SK-N-SH treated with all-trans-retinoic acid at 6 μM for 48 hours (cell line): ENCODE measurements around the gene CCDC77.

Source experiments
- ATAC-seq: fragments of 200-7000 bp; cut with Tn5 transposase; 3 replicates; pipeline ENCODE4 v1.9.1; 2020; ENCODE audit warnings: mild to moderate bottlenecking, moderate library complexity
- ARNTL ChIP-seq: fragments of 450-650 bp; formaldehyde crosslinking; IDR thresholded peaks from 2 replicates; pipeline ENCODE4 v1.5.0; 2020; ENCODE audit warnings: low read depth, mild to moderate bottlenecking, moderate library complexity, borderline replicate concordance
- BACH2 ChIP-seq: fragments of 250-450 bp; sonication (Bioruptor Pico); IDR thresholded peaks from 2 replicates; pipeline ENCODE4 v1.9.0; 2021; ENCODE audit warnings: mild to moderate bottlenecking, borderline replicate concordance
- CSDC2 ChIP-seq: fragments of 250-450 bp; sonication (Bioruptor Pico); IDR thresholded peaks from 2 replicates; pipeline ENCODE4 v1.5.0; 2020; ENCODE audit warnings: mild to moderate bottlenecking, moderate library complexity
- GLIS3 ChIP-seq: fragments of 250-450 bp; sonication (Bioruptor Pico); IDR thresholded peaks from 2 replicates; pipeline ENCODE4 v1.5.0; 2020; ENCODE audit warnings: mild to moderate bottlenecking, moderate library complexity
- ISL1 ChIP-seq: fragments of 250-450 bp; sonication (Bioruptor Pico); IDR thresholded peaks from 2 replicates; pipeline ENCODE4 v2.1.2; 2022; ENCODE audit warnings: mild to moderate bottlenecking, moderate library complexity
- OSR1 ChIP-seq: fragments of 250-450 bp; sonication (Bioruptor Pico); IDR thresholded peaks from 2 replicates; pipeline ENCODE4 v1.8.0; 2022; ENCODE audit warnings: moderate library complexity, mild to moderate bottlenecking, inconsistent platforms
- PATZ1 ChIP-seq: fragments of 250-450 bp; sonication (Bioruptor Pico); IDR thresholded peaks from 2 replicates; pipeline ENCODE4 v1.8.0; 2020; ENCODE audit warnings: mild to moderate bottlenecking, moderate library complexity, borderline replicate concordance
- POU6F1 ChIP-seq: fragments of 250-450 bp; sonication (Bioruptor Pico); IDR thresholded peaks from 2 replicates; pipeline ENCODE4 v1.8.0; 2021; ENCODE audit warnings: low read depth, mild to moderate bottlenecking, moderate library complexity, borderline replicate concordance
- PPARA ChIP-seq: fragments of 250-450 bp; sonication (Bioruptor Pico); IDR thresholded peaks from 2 replicates; pipeline ENCODE4 v1.5.0; 2020; ENCODE audit warnings: mild to moderate bottlenecking, borderline replicate concordance
- RARB ChIP-seq: fragments of 250-450 bp; sonication (Bioruptor Pico); IDR thresholded peaks from 2 replicates; pipeline ENCODE4 v1.8.0; 2021; ENCODE audit warnings: mild to moderate bottlenecking, moderate library complexity
- SNAI2 ChIP-seq: fragments of 250-450 bp; sonication (Bioruptor Pico); IDR thresholded peaks from 2 replicates; pipeline ENCODE4 v1.5.0; 2020; ENCODE audit warnings: mild to moderate bottlenecking, moderate library complexity
- TCF4 ChIP-seq: fragments of 250-450 bp; sonication (Bioruptor Pico); IDR thresholded peaks from 2 replicates; pipeline ENCODE4 v1.8.0; 2021; ENCODE audit warnings: mild to moderate bottlenecking, moderate library complexity, borderline replicate concordance
- ZC3H10 ChIP-seq: fragments of 250-450 bp; sonication (Bioruptor Pico); IDR thresholded peaks from 2 replicates; pipeline ENCODE4 v1.5.1; 2021; ENCODE audit warnings: mild to moderate bottlenecking, moderate library complexity
- ZFP30 ChIP-seq: fragments of 450-650 bp; formaldehyde crosslinking; IDR thresholded peaks from 2 replicates; pipeline ENCODE4 v1.5.0; 2022; ENCODE audit warnings: mild to moderate bottlenecking, moderate library complexity
- ZNF565 ChIP-seq: fragments of 450-650 bp; formaldehyde crosslinking; conservative IDR thresholded peaks from 2 replicates; pipeline ENCODE4 v1.5.0; 2020; ENCODE audit warnings: low read depth, mild to moderate bottlenecking, moderate library complexity
- ZNF70 ChIP-seq: fragments of 450-650 bp; formaldehyde crosslinking; IDR thresholded peaks from 2 replicates; pipeline ENCODE4 v1.5.0; 2020; ENCODE audit warnings: mild to moderate bottlenecking, moderate library complexity
- ZNF8 ChIP-seq: fragments of 450-650 bp; formaldehyde crosslinking; IDR thresholded peaks from 2 replicates; pipeline ENCODE4 v1.5.0; 2020; ENCODE audit warnings: mild to moderate bottlenecking, moderate library complexity
- TF ChIP-seq, protein P1 (sequence below): fragments of 250-450 bp; sonication (Bioruptor Pico); IDR thresholded peaks from 2 replicates; pipeline ENCODE4 v1.5.0; 2020; ENCODE audit warnings: mild to moderate bottlenecking, moderate library complexity

CCDC77 gene

DNA sequence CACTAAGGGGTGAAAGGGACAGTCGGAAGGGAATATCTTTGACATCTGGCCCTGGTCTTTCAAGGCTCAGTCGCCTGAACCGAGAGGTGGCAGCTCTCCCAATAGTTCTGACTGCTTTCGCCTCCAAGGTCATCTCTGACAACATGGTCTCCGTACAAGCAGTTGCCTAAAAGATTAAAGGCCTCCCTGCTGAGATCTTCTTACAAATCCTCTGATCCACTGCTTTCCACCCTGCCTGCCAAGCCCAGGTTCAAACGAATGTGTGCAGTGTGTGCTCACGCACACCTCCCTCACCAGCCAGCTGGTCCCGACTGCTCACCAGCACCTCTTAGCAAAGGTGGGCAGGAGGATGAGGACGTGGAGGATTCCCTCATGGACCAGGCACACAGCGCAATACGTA lies 68.7 kb downstream of the CCDC77 start (continued):
- TF ChIP-seq, protein P1, sequence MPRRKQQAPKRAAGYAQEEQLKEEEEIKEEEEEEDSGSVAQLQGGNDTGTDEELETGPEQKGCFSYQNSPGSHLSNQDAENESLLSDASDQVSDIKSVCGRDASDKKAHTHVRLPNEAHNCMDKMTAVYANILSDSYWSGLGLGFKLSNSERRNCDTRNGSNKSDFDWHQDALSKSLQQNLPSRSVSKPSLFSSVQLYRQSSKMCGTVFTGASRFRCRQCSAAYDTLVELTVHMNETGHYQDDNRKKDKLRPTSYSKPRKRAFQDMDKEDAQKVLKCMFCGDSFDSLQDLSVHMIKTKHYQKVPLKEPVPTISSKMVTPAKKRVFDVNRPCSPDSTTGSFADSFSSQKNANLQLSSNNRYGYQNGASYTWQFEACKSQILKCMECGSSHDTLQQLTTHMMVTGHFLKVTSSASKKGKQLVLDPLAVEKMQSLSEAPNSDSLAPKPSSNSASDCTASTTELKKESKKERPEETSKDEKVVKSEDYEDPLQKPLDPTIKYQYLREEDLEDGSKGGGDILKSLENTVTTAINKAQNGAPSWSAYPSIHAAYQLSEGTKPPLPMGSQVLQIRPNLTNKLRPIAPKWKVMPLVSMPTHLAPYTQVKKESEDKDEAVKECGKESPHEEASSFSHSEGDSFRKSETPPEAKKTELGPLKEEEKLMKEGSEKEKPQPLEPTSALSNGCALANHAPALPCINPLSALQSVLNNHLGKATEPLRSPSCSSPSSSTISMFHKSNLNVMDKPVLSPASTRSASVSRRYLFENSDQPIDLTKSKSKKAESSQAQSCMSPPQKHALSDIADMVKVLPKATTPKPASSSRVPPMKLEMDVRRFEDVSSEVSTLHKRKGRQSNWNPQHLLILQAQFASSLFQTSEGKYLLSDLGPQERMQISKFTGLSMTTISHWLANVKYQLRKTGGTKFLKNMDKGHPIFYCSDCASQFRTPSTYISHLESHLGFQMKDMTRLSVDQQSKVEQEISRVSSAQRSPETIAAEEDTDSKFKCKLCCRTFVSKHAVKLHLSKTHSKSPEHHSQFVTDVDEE (CRISPR knock-in tag) = no peak
- TF ChIP-seq POU6F1 (no peak), RARB (CRISPR knock-in tag) (no peak), ISL1 (CRISPR knock-in tag) (no peak), ARNTL (CRISPR knock-in tag) (no peak)

DNA sequence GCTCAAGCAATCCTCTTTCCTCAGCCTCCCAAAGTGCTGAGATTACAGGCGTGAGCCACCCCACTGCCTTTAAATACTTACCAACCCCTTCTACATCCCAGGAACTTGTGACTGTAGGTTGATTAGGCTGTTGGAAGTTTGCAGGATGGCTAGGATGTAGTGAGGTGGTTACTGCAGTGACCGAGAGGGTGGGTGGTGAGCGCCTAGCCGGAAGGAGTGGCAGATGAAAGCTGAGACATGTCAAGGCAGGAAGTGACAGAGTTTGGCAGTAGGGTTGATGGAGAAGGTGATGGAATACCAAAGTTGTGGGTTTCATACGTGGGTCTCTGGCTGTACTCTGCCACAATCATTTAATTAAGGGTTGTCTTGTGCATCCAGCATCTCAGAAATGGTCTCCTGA lies 71.8 kb downstream of the CCDC77 start:
- no peak for ATAC-seq
- TF ChIP-seq ZFP30 (CRISPR knock-in tag) = no peak
- no peak for TF ChIP-seq OSR1 (CRISPR knock-in tag)

DNA sequence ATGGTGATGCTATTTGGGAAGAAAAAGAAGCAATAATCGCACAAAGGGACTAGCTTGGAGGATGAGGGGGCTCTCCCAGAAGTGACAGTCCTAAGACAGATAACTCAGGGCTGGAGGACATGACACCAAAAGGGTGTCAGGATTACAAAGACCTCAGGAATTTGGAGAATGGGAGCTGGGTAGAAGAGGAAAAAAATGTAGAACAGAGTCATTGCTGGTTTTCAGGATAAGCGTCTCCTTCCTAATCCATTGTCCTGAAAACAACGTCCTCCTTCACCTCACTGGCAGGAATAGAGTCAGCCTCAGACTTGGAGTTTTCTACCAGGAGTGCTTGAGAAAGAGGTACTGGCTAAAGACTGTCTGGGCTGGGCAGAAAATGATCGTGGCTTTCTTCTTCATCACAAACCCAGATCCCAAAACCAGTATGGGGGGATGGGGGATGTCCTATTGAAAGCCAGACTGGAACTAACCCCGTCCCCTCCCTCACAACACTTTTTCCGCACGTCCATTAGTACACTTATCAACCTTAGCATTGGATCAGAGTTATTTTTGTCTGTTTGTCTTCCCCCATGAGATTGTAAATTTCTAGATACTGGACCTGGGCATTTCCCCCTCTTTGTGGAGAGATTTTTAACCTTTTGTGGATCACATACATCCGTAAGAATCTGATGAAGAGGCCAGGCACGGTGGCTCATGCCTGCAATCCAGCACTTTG lies 72.6 kb downstream of the CCDC77 start:
- ATAC-seq = no peak
- TF ChIP-seq ZNF565 (no peak), CSDC2 (CRISPR knock-in tag) (no peak), GLIS3 (CRISPR knock-in tag) (no peak), PATZ1 (CRISPR knock-in tag) (no peak), PPARA (no peak), ARNTL (CRISPR knock-in tag) (no peak), ZNF70 (CRISPR knock-in tag) (no peak)
- TF ChIP-seq, all 23 proteins: peak for 0

- no peak for TF ChIP-seq PPARA
- TF ChIP-seq ZNF565 = no peak
- TF ChIP-seq GLIS3 (CRISPR knock-in tag) = no peak
- TF ChIP-seq PATZ1 (CRISPR knock-in tag) = no peak
- ATAC-seq = no peak
These were observed 73.8 kb downstream of the CCDC77 start for GRCh38 chr12:475286-475685.

DNA sequence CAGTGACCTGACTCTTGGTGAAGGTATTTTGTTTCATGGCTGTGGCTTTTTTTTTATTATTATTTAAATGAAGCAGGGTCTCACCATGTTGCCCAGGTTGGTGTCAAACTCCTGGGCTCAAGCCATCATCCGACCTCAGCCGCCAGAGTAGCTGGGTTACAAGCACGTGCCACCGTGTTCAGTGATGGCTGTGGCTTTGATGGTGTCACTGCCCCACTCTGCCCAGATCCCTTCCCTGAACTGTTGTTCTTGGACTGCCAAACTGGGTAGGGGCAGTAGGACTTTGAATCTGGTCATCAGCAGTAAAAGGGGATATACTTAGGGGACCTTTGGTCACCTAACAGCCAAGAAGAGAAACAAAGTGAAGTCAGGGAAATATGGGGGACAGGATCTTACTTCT lies 77.7 kb downstream of the CCDC77 start:
- no peak for ATAC-seq

DNA sequence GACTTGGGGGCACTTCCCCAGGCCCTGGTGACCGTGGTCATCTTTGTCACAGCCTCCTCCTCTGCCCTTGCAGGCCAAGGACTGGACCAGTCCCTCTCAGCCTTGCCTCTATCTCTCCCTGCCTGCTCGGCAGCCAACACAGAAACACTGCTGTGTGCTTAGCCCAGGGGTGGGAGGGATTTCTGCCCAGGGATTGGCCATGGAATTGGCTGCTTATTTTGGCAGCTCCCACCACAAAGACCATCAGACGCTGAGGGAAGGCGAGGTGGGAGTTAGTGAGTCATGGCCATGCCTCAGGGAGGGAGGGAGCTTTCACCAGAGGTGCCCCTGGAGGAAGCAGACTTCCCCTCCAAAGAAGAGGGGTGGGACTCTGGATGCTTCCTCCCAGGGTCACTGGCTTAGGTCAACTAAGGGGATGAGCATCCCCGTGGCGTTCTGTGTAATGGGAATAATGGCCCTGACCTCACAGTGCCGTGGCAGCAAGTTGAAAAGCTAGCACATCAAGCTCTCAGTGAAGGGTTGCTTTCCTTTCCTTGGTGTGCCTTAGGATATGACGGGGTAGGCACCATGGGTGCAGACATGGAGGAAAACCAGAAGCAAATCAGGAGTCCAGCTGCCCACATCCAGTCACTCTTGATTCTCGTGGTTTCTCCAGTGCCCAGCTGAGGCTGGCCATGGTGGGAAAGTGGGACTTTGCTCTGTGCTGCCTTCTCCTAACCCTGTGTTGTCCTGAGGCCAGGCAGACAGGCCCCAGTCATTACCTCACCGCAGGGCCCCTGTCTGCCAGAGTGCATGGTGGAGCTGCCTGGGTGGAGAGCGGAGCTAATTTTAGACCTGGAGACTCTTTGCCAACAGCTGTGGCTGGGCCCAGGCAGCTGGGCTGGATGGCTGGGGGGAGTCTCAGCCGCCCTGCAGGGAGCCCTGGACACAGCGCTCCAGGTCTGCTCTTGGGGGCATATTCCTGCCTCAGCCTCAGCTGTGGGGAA lies 79.7 kb downstream of the CCDC77 start:
- TF ChIP-seq ZNF70 (CRISPR knock-in tag) = no peak
- no peak for TF ChIP-seq CSDC2 (CRISPR knock-in tag)
- TF ChIP-seq OSR1 (CRISPR knock-in tag) = no peak
- no peak for TF ChIP-seq ARNTL (CRISPR knock-in tag)
- TF ChIP-seq GLIS3 (CRISPR knock-in tag) = no peak
- no peak for TF ChIP-seq ZNF565
- no peak for TF ChIP-seq ZNF8 (CRISPR knock-in tag)
- TF ChIP-seq BACH2 (CRISPR knock-in tag) = no peak
- TF ChIP-seq POU6F1 = no peak
- TF ChIP-seq SNAI2 (CRISPR knock-in tag) = no peak
- TF ChIP-seq ZFP30 (CRISPR knock-in tag) = no peak
- no peak for TF ChIP-seq ZC3H10 (CRISPR knock-in tag)
- no peak for TF ChIP-seq TCF4 (CRISPR knock-in tag)
- no peak for TF ChIP-seq ISL1 (CRISPR knock-in tag)
- peak; percentile 27; the same call in 1 of the 3 replicates for ATAC-seq

More for the DNA sequence above, 77.7 kb downstream of the CCDC77 start:
- TF ChIP-seq ISL1 (CRISPR knock-in tag) (no peak), OSR1 (CRISPR knock-in tag) (no peak)
